ENCODE data around the gene SSR4. TPM values are rescaled to one million over a fixed set of nuclear protein-coding genes. Genes with fewer than 3 reads are reported as not detected.

Gene SSR4
- total RNA-seq, 1 experiment from 2014 or later = 179 TPM

DNA sequence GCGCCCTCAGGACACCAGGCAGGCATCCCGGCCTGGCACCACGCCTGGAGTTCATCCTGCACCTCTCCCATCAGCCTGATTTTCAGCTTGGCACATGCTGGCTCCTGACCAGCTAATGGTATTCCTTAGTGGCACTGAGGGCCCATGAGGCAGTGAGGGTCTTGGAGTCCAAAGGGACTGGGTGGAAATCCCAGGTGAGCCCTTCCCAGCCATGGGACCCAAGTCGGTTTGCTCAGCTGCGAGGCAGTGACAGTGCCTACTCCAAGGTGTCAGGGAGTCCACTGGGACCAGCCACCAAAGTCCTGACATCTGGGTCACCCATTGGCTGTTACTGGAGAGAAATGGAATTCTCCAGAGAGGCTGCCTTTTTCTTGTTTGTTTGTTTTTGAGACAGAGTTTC, 4.9 kb downstream of the SSR4 start:
- H3K23me2 ChIP-seq (ENCODE audit: insufficient read length, low read depth, low read length, poor library complexity, severe bottlenecking) = no peaks in the 10 kb centered on the region
- H3K18ac ChIP-seq (ENCODE audit: insufficient read length, low read depth, low read length) = no peak overlapping the region
- H4K5ac ChIP-seq (ENCODE audit: insufficient read length, low read depth, low read length) = no peak overlapping the region
- H3K4me1 ChIP-seq (ENCODE audit: insufficient read depth, low read length) = no peaks in the 10 kb centered on the region
- Mint-ChIP-seq H3K36me3 (ENCODE audit: insufficient read depth in 1 of 3, low read depth in 3 of 3) (peaks cover 23 to 45% (median 26%) of the 10 kb centered on the region in 3 experiments), H3K27me3 (ENCODE audit: low read depth) (peaks cover 2% of the 10 kb centered on the region; the same call in 1 of the 2 replicates), H3K9me3 (peaks cover 52 to 71% of the 10 kb centered on the region in 2 experiments), H3K27ac (no peak overlapping the region), H3K4me1 (peaks cover 0 to 6% of the 10 kb centered on the region in 2 experiments; a peak in 2 of 4 replicates), H3K4me3 (no peak overlapping the region)
- no peaks in the 10 kb centered on the region for H4K20me1 ChIP-seq (ENCODE audit: control insufficient read depth, insufficient read depth, insufficient read length)
- H2BK15ac ChIP-seq (ENCODE audit: low read depth, low read length) = no peak overlapping the region
- no peaks in the 10 kb centered on the region for H3K79me2 ChIP-seq (ENCODE audit: insufficient read depth, low read length)
- WGBS (ENCODE audit: extremely low coverage, insufficient read length, low lambda C conversion rate) = no CpG with 5 or more reads among the region's 5 CpGs
- no peaks in the 10 kb centered on the region for H3K27me3 ChIP-seq (ENCODE audit: insufficient read depth, low read length)
- no peak overlapping the region for H2BK120ac ChIP-seq (ENCODE audit: low read depth, low read length, poor library complexity, severe bottlenecking)
- no peak overlapping the region for H4K8ac ChIP-seq (replicated peaks; ENCODE audit: insufficient read length, low read depth, low read length)
- no peaks in the 10 kb centered on the region for H3K79me1 ChIP-seq (ENCODE audit: insufficient read depth, low read depth, low read length, poor library complexity, severe bottlenecking)
- no peak overlapping the region for H2BK12ac ChIP-seq (ENCODE audit: insufficient read length, low read depth, low read length)
- no peak overlapping the region for H3K4ac ChIP-seq (ENCODE audit: low read depth, low read length)
- no peak overlapping the region for H2AK5ac ChIP-seq (ENCODE audit: insufficient read length, low read length)
- H3K14ac ChIP-seq (ENCODE audit: insufficient read depth, low read length) = no peak overlapping the region
- TF ChIP-seq CTCF (conservative IDR thresholded peaks at IDR 0.05) = no peak
- no peak overlapping the region for H3K56ac ChIP-seq (ENCODE audit: insufficient read length, low read depth, low read length)
- peaks cover 15% of the 10 kb centered on the region for H3K9me3 ChIP-seq (ENCODE audit: control insufficient read depth, low read depth, low read length)
- H3K23ac ChIP-seq (ENCODE audit: insufficient read length, low read depth, low read length) = no peak overlapping the region
- no peak overlapping the region for H3K27ac ChIP-seq (ENCODE audit: insufficient read length, low read depth, low read length)
- no peak overlapping the region for H3K4me2 ChIP-seq (ENCODE audit: insufficient read depth, insufficient read length, low read length)
- H2BK5ac ChIP-seq (ENCODE audit: insufficient read length, low read length) = no peak overlapping the region
- H2AFZ ChIP-seq (ENCODE audit: low read length) = no peak overlapping the region
- no peak overlapping the region for H3K9ac ChIP-seq (ENCODE audit: extremely low read depth, insufficient read length, low read length)
- H4K91ac ChIP-seq (ENCODE audit: insufficient read length, low read depth, low read length) = no peak overlapping the region
- no peak for DNase-seq
- H2BK20ac ChIP-seq (ENCODE audit: low read depth, low read length, poor library complexity, severe bottlenecking) = no peak overlapping the region
- H3T11ph ChIP-seq (ENCODE audit: low read length) = no peak overlapping the region

Data from H9 (cell line).